Osteocyte (in vitro differentiated cells): ENCODE measurements around the gene KCNJ5. TPM values are rescaled to one million over a fixed set of nuclear protein-coding genes. Genes with fewer than 3 reads are reported as not detected.
A peak's percentile ranks its signal among the peaks of the same experiment; 100 is the strongest.

Experiments
- DNase-seq: peaks from one replicate; pipeline ENCODE4 v3.0.0; 2021; ENCODE audit warnings: mixed read lengths; ENCODE audit not compliant: unreplicated experiment; ENCODE audit errors: extremely low spot score
- H3K27ac Mint-ChIP-seq: one replicate; pipeline ENCODE4 v1.8.0; 2021; ENCODE audit warnings: mild to moderate bottlenecking, mixed read lengths; ENCODE audit not compliant: unreplicated experiment
- H3K27me3 Mint-ChIP-seq: one replicate; pipeline ENCODE4 v1.8.0; 2021; ENCODE audit warnings: mixed read lengths; ENCODE audit not compliant: unreplicated experiment
- H3K36me3 Mint-ChIP-seq: one replicate; pipeline ENCODE4 v1.8.0; 2021; ENCODE audit warnings: mixed read lengths; ENCODE audit not compliant: unreplicated experiment
- H3K4me1 Mint-ChIP-seq: one replicate; pipeline ENCODE4 v1.8.0; 2021; ENCODE audit warnings: mixed read lengths; ENCODE audit not compliant: unreplicated experiment
- H3K4me3 Mint-ChIP-seq: one replicate; pipeline ENCODE4 v1.8.0; 2021; ENCODE audit warnings: mild to moderate bottlenecking, moderate library complexity, mixed read lengths; ENCODE audit not compliant: unreplicated experiment
- H3K9me3 Mint-ChIP-seq: one replicate; pipeline ENCODE4 v1.8.0; 2021; ENCODE audit warnings: mixed read lengths; ENCODE audit not compliant: unreplicated experiment
- total RNA-seq: library from RNA; stranded (reverse); gene quantifications from 2 replicates; pipeline ENCODE4 v1.2.1, GENCODE V29; 2021
- TF ChIP-seq, protein P1 (sequence below): fragments of 200-600 bp; sonication (generic); IDR thresholded peaks from 2 replicates; pipeline ENCODE4 v1.5.0; 2021; ENCODE audit warnings: antibody characterized with exemption, mild to moderate bottlenecking, moderate library complexity

Gene KCNJ5
- total RNA-seq, 1 donor from 2014 or later = not detected

DNA sequence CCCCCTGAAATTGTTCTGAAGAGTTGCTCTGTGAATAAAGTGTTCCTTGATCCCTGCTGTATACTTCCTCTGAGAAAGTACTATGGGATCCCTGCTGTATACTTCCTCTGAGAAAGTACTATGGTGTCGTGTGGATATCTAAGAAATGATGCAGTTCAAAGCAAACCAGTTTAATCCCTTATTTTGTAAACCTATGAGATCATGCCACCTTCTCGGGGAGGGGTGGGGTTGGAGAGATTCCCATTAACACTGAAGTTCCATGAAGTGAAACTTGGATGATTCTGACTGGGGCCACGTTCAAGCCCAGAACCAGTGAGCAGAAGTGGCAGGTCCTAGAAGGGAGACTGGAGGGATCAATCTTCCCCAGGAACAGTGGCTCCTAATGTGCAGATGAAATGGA is 64.5 kb downstream of the KCNJ5 start:
- Mint-ChIP-seq H3K27ac (no peak overlapping the region), H3K36me3 (no peaks in the 10 kb centered on the region), H3K9me3 (no peaks in the 10 kb centered on the region), H3K27me3 (peaks cover 45% of the 10 kb centered on the region), H3K4me3 (no peak overlapping the region), H3K4me1 (peaks cover 1% of the 10 kb centered on the region)
- DNase-seq = no peak
- TF ChIP-seq, protein P1, sequence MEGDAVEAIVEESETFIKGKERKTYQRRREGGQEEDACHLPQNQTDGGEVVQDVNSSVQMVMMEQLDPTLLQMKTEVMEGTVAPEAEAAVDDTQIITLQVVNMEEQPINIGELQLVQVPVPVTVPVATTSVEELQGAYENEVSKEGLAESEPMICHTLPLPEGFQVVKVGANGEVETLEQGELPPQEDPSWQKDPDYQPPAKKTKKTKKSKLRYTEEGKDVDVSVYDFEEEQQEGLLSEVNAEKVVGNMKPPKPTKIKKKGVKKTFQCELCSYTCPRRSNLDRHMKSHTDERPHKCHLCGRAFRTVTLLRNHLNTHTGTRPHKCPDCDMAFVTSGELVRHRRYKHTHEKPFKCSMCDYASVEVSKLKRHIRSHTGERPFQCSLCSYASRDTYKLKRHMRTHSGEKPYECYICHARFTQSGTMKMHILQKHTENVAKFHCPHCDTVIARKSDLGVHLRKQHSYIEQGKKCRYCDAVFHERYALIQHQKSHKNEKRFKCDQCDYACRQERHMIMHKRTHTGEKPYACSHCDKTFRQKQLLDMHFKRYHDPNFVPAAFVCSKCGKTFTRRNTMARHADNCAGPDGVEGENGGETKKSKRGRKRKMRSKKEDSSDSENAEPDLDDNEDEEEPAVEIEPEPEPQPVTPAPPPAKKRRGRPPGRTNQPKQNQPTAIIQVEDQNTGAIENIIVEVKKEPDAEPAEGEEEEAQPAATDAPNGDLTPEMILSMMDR = no peak

DNA sequence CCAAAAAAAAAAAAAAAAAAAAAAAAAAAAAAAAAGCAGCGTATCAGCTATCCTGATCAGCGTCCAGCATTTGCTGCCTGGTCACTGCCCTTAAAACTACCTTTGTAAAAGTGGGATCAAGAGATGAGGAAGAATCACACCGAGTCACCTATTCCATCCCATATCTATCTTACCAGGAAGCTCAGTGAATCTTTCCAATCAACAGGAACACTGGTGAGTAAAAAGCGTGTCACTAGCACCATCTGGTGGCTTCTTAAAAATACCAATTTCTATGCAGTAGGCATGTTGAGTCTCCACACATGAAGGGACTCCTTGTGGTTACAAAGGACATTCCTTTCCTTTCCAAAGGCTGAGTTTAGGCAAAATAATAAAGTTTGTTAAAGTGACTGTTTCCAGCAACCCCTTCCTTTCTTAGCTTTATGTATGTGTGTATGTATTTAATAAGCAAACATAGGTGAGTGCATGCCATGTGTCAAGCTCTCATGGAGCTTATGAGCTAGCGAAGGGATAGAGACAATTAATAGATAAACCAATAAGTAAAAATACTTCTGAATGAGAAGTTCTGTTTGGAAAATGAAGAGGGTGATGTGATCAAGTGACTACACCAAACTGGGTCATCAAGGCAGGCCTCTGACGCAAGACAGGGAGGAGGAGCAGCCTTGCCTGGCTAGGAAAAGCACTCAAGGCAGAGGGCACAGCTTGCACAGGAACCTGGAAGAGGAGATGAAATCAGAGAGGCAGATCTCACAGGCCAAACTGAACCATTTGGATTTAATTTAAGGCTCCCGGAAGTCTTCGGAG is 65.4 kb downstream of the KCNJ5 start:
- no peak overlapping the region for H3K27ac Mint-ChIP-seq
- no peak overlapping the region for H3K4me3 Mint-ChIP-seq
- no peaks in the 10 kb centered on the region for H3K4me1 Mint-ChIP-seq
- no peaks in the 10 kb centered on the region for H3K9me3 Mint-ChIP-seq
- TF ChIP-seq, protein P1 = peak; percentile 86
- H3K36me3 Mint-ChIP-seq = no peaks in the 10 kb centered on the region
- H3K27me3 Mint-ChIP-seq = peaks cover 42% of the 10 kb centered on the region
- DNase-seq = peak; percentile 73

DNA sequence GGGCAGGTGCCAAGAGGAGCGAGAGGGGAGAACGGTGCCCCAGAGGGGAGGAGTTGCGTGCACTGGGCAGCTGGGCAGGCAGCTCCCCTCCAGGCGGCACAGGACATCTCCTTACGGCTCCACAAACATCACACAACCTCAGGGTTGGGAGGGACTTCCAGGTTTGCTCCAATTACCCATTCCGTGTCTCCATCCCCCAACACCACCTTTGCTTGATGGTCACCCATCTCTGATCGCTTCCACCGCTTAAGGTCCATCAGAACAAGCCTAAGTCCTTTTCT is 66.0 kb downstream of the KCNJ5 start:
- Mint-ChIP-seq H3K4me1 (no peaks in the 10 kb centered on the region), H3K27me3 (peaks cover 42% of the 10 kb centered on the region), H3K4me3 (no peak overlapping the region), H3K27ac (no peak overlapping the region), H3K36me3 (no peaks in the 10 kb centered on the region), H3K9me3 (no peaks in the 10 kb centered on the region)
- TF ChIP-seq, protein P1 = no peak
- no peak for DNase-seq

DNA sequence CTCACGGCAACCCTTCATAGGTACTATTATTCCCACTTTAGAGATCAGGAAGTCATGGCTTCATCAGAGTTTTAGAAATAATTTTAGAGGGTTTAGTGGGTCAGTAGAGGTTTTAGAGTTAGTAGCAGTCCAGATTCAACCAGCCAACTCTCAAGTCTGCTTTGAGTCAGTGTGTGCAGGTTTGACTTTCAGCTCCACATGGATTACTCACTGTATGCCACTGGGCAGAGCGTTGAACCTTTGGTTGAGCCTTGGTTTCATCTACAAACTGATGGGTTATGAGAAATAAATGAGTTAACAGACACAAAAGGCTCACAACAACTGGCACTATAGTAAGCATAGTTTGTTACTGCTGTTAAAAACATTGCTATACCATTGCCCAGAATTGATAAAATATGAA is 70.5 kb downstream of the KCNJ5 start:
- TF ChIP-seq, protein P1 = no peak

DNA sequence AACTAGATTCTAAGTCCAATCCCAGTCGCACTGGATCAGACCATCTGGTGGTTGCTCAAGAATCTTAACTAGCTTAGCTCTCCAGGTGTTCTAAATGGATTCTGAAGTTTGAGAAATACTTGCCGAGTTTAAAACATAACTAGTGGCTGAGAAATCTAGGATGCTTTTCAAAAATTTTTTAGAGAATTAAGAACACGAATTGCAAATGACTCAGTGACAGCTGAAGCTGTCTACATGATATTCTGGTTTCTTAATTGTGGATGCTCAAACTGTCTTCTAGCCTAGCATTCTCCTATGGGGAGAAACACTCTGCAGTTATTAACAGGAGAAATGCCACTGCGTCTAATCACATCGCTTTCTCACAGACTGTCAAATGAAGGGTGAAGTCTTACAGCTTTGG is 71.7 kb downstream of the KCNJ5 start:
- no peak for DNase-seq
- Mint-ChIP-seq H3K9me3 (no peaks in the 10 kb centered on the region), H3K4me1 (peaks cover 1% of the 10 kb centered on the region), H3K27me3 (peaks cover 5% of the 10 kb centered on the region), H3K27ac (no peak overlapping the region), H3K4me3 (no peak overlapping the region), H3K36me3 (peaks cover 3% of the 10 kb centered on the region)
- TF ChIP-seq, protein P1 = no peak

More for the DNA sequence above, 70.5 kb downstream of the KCNJ5 start:
- H3K27me3 Mint-ChIP-seq = peaks cover 12% of the 10 kb centered on the region
- no peak overlapping the region for H3K27ac Mint-ChIP-seq
- peaks cover 3% of the 10 kb centered on the region for H3K36me3 Mint-ChIP-seq
- DNase-seq = peak; percentile 3
- H3K4me3 Mint-ChIP-seq = no peak overlapping the region
- H3K4me1 Mint-ChIP-seq = peaks cover 1% of the 10 kb centered on the region
- no peaks in the 10 kb centered on the region for H3K9me3 Mint-ChIP-seq
